Adrenal gland (tissue), 5 donors: Measurements from ENCODE around the gene KCNH1.

ENCODE experiments used
- POLR2A ChIP-seq, 2 donors: fragments of 450-650 bp; IDR thresholded peaks; one replicate each; pipeline ENCODE4 v1.6.1; 2017; ENCODE audit warnings: antibody characterized with exemption in 2 of 2, mild to moderate bottlenecking in 2 of 2, moderate library complexity in 1 of 2
- TF ChIP-seq, protein P1 (sequence below), 6 experiments: fragments of 450-650 bp in 4 of 6; fragments of 200-600 bp in 2 of 6; sonication (generic) in 1 of 6; IDR thresholded peaks; 1 replicate in 5 of 6; 2 replicates in 1 of 6; pipeline versions ENCODE4 v1.5.1 to v1.8.0; 2016 to 2021; ENCODE audit warnings: antibody characterized with exemption in 6 of 6, mild to moderate bottlenecking in 2 of 6, moderate library complexity in 1 of 6
- donor health status: DM: no; HTN: no; CAD: no.

- TF ChIP-seq, protein P1, sequence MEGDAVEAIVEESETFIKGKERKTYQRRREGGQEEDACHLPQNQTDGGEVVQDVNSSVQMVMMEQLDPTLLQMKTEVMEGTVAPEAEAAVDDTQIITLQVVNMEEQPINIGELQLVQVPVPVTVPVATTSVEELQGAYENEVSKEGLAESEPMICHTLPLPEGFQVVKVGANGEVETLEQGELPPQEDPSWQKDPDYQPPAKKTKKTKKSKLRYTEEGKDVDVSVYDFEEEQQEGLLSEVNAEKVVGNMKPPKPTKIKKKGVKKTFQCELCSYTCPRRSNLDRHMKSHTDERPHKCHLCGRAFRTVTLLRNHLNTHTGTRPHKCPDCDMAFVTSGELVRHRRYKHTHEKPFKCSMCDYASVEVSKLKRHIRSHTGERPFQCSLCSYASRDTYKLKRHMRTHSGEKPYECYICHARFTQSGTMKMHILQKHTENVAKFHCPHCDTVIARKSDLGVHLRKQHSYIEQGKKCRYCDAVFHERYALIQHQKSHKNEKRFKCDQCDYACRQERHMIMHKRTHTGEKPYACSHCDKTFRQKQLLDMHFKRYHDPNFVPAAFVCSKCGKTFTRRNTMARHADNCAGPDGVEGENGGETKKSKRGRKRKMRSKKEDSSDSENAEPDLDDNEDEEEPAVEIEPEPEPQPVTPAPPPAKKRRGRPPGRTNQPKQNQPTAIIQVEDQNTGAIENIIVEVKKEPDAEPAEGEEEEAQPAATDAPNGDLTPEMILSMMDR (IDR thresholded peaks at IDR 0.05), result no peak
- TF ChIP-seq POLR2A (IDR thresholded peaks at IDR 0.05), result no peak
These were observed 283.4 kb downstream of the KCNH1 start for GRCh38 chr1:210850556-210850955.
